Breast epithelium (tissue), 4 donors: ENCODE results near the gene ADAMTS17. TPM values are rescaled to one million over a fixed set of nuclear protein-coding genes. Genes with fewer than 3 reads are reported as not detected.

ENCODE experiments used
- DNase-seq, 2 donors: peaks; one replicate each; pipeline ENCODE4 v3.0.0-alpha.2; 2019; ENCODE audit warnings: low spot score in 2 of 2
- H3K27ac ChIP-seq, 2 donors: fragments of 200-600 bp; sonication (generic) in 1 of 2; one replicate each; pipeline ENCODE4 v1.5.1; 2016 to 2019; ENCODE audit warnings: mild to moderate bottlenecking in 1 of 2
- H3K27me3 ChIP-seq, 2 donors: fragments of 200-600 bp; sonication (generic) in 1 of 2; one replicate each; pipeline versions ENCODE4 v1.5.1 to v1.6.0; 2017 to 2019; ENCODE audit warnings: control low read depth in 1 of 2, mild to moderate bottlenecking in 1 of 2
- H3K36me3 ChIP-seq: fragments of 200-600 bp; one replicate; pipeline ENCODE4 v1.5.1; 2019
- H3K4me1 ChIP-seq, 2 donors: fragments of 200-600 bp; sonication (generic); one replicate each; pipeline ENCODE4 v1.5.1; 2016 to 2019; ENCODE audit warnings: control low read depth in 1 of 2
- H3K4me3 ChIP-seq, 3 donors: fragments of 200-600 bp; sonication (generic); 1 replicate in 2 of 3; 2 replicates in 1 of 3; pipeline ENCODE4 v1.5.1; 2016 to 2019; ENCODE audit warnings: mild to moderate bottlenecking in 3 of 3, moderate library complexity in 2 of 3
- H3K9me3 ChIP-seq, 2 donors: fragments of 200-600 bp; sonication (generic) in 1 of 2; one replicate each; pipeline ENCODE4 v1.5.1; 2016 to 2019; ENCODE audit warnings: control low read depth in 1 of 2
- POLR2A ChIP-seq: fragments of 450-650 bp; IDR thresholded peaks from one replicate; pipeline ENCODE4 v1.6.1; 2016; ENCODE audit warnings: antibody characterized with exemption, mild to moderate bottlenecking, moderate library complexity
- POLR2AphosphoS5 ChIP-seq, 3 donors: sonication (generic); formaldehyde crosslinking; IDR thresholded peaks; one replicate each; pipeline ENCODE4 v1.6.1; 2017; ENCODE audit warnings: antibody characterized with exemption in 3 of 3
- intact Hi-C: fragments of 100-400 bp; cut with DNase I; formaldehyde crosslinking; loops from one replicate; pipeline ENCODE4 v1.15.1; 2023; ENCODE audit warnings: low total_unique reads
- total RNA-seq, 3 donors: library from RNA; depleted of rRNA; stranded (reverse); fragments of >200 nt; gene quantifications; one replicate each; pipeline ENCODE4 v1.1.0, GENCODE V29; 2016
- TF ChIP-seq, protein P1 (sequence below), 3 donors: fragments of 450-650 bp; IDR thresholded peaks; one replicate each; pipeline ENCODE4 v1.5.1; 2016 to 2017; ENCODE audit warnings: antibody characterized with exemption in 3 of 3, mild to moderate bottlenecking in 3 of 3, moderate library complexity in 3 of 3

The ADAMTS17 gene
- total RNA-seq, 3 donors from 2014 or later = 5.1 to 8.0 (median 5.9) TPM

DNA sequence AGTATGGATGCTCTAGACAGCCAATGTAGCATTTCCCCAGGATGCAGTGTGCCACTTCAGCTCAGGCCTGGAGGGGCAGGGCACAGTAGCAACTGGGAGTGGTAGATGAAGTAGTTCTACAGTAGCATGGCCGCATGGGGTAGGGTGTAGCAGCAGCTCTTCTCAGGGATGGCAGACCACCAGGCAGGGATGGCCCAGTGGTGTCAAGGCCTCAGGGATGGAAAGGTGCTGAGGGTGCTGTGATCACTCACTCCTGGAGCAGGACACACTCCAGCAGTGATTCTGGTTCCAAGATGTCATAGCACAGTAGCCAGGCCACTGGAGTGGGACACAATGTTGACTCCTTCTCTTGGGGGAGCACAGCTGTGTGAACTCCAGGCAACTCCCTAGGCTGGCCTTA is 397.6 kb downstream of the ADAMTS17 start:
- H3K4me3 ChIP-seq = no peak overlapping the region
- no peaks in the 10 kb centered on the region for H3K36me3 ChIP-seq
- no peaks in the 10 kb centered on the region for H3K27me3 ChIP-seq
- no peak for DNase-seq
- H3K27ac ChIP-seq = no peak overlapping the region
- intact Hi-C loops = no loop called here
- H3K9me3 ChIP-seq = peaks cover 19 to 28% of the 10 kb centered on the region in 2 donors
- TF ChIP-seq, protein P1, sequence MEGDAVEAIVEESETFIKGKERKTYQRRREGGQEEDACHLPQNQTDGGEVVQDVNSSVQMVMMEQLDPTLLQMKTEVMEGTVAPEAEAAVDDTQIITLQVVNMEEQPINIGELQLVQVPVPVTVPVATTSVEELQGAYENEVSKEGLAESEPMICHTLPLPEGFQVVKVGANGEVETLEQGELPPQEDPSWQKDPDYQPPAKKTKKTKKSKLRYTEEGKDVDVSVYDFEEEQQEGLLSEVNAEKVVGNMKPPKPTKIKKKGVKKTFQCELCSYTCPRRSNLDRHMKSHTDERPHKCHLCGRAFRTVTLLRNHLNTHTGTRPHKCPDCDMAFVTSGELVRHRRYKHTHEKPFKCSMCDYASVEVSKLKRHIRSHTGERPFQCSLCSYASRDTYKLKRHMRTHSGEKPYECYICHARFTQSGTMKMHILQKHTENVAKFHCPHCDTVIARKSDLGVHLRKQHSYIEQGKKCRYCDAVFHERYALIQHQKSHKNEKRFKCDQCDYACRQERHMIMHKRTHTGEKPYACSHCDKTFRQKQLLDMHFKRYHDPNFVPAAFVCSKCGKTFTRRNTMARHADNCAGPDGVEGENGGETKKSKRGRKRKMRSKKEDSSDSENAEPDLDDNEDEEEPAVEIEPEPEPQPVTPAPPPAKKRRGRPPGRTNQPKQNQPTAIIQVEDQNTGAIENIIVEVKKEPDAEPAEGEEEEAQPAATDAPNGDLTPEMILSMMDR (IDR thresholded peaks at IDR 0.05) = no peak
- TF ChIP-seq POLR2A (no peak), POLR2AphosphoS5 (IDR thresholded peaks at IDR 0.05) (no peak)
- no peaks in the 10 kb centered on the region for H3K4me1 ChIP-seq

DNA sequence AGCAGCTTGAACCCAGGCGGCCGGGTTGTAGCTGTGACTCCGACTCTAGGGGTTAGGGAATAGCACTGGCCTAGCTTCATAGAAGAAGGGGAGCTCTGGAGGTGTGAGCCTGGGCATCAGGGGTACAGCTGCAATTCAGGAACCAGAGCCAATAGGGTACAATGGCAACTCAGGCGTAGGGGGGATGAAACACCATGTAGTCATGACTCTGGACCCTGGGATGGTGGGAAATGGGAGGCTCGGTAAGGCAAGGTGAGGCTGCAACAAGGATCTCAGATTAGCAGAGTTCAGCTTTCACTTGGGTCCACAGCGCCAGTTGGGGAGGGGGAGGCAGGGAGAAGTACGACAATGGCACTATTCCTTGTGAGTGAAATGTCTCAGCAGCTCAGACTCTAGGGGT is 398.3 kb downstream of the ADAMTS17 start:
- no peaks in the 10 kb centered on the region for H3K36me3 ChIP-seq
- H3K27me3 ChIP-seq = no peaks in the 10 kb centered on the region
- peaks cover 19 to 28% of the 10 kb centered on the region in 2 donors for H3K9me3 ChIP-seq
- H3K4me1 ChIP-seq = no peaks in the 10 kb centered on the region
- DNase-seq = no peak
- intact Hi-C loops = no loop called here
- TF ChIP-seq POLR2A (no peak), POLR2AphosphoS5 (IDR thresholded peaks at IDR 0.05) (no peak)
- TF ChIP-seq, protein P1 (IDR thresholded peaks at IDR 0.05) = no peak
- H3K4me3 ChIP-seq = no peak overlapping the region
- H3K27ac ChIP-seq = no peak overlapping the region

DNA sequence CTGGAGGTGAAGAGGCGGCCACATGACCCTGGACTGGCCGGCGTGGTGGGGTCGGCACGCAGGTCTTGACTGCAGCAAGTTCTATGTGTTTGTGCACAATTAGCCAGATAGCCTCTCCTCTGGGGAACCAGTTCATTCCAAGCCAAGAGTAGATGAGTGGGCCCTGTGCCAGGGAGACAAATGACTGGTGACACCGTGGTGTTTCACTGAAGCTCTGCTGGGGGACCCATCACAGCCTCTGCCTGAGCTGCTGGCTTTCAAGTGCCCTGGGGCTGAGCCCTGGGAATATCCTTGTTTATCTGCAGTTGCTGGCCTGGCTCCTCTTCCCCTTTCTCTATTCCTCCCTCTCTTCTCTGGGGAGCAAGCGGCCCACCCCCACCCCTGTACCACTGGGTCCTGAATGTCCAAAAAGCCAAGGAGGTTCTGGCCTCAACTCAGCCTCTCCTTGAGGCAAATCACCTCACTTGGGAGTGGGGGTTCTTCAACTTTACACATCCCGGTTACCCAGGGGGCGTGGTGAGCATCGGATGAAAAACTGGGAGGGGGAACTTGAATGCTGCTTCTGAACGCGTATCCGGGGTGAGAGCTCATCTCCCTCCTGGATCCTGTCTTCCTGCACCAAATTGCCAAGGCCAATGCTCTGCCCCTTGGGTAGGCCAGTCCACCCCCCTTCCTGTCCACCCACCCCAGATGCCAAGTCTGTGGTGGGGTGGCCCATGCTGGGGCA is 408.9 kb downstream of the ADAMTS17 start:
- Histone ChIP-seq H3K36me3 (no peaks in the 10 kb centered on the region), H3K9me3 (no peaks in the 10 kb centered on the region), H3K27ac (no peak overlapping the region), H3K4me3 (no peak overlapping the region), H3K4me1 (no peaks in the 10 kb centered on the region), H3K27me3 (no peaks in the 10 kb centered on the region)
- TF ChIP-seq, protein P1 (IDR thresholded peaks at IDR 0.05) = no peak
- TF ChIP-seq POLR2AphosphoS5 (IDR thresholded peaks at IDR 0.05) = no peak
- no peak for TF ChIP-seq POLR2A
- no peak for DNase-seq
- intact Hi-C loops = no loop called here

DNA sequence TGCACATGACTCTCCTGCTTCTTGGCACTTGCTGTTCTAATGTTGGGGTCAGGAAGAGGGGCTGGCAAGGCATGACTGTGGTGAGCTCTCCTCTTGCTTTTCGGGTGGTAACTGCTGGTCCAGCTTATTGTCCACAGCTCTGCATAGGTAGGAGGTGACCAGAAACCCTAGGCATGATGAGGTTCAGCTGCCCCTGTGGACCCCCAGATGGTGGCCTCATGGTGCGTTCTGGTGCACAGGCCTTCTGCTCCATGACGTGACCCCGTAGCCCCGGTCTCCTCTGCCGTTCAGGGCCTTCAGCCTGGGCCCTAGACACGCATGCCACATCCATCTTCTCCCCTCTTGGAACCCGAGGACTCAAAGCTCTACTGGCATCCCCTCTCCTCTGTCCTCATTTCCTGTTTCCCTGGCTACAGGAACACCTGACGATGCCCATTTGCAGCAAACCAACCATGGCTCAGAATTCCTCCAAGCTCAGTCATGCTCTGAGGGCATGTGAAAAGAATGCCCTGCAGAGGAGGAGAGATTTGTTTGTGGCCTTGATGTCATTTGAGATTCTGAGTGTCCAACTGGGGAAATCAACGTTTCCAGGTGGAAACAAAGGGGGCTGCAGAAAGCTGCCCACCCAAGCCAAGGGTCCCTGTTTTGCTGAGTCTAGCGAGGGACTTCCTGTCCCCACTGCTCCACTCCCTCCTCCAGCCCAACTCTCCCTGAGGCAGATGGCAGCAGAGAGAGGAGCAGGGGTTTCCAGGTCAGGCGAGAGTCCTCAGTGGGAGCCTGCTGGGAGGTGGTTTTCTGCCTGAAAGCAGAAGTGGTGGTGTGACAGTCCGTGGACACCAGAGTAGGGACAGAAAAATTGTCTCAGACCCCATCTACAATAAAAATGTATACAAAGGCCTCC is 409.8 kb downstream of the ADAMTS17 start:
- intact Hi-C loops = no loop called here
- Histone ChIP-seq H3K36me3 (no peaks in the 10 kb centered on the region), H3K9me3 (no peaks in the 10 kb centered on the region)

More for the DNA sequence above, 409.8 kb downstream of the ADAMTS17 start:
- DNase-seq = no peak
- Histone ChIP-seq H3K27me3 (no peaks in the 10 kb centered on the region), H3K27ac (no peak overlapping the region), H3K4me1 (no peaks in the 10 kb centered on the region), H3K4me3 (no peak overlapping the region)
- TF ChIP-seq, protein P1 (IDR thresholded peaks at IDR 0.05) = no peak
- no peak for TF ChIP-seq POLR2AphosphoS5 (IDR thresholded peaks at IDR 0.05)
- TF ChIP-seq POLR2A = no peak
